Hippocampal formation (tissue), 2 donors: ENCODE results near the gene CATSPER1.

Experiments used
- DNase-seq, 2 donors: peaks; one replicate each; lab custom pipeline; 2025; lab: John Stamatoyannopoulos, UW

The CATSPER1 gene

DNA sequence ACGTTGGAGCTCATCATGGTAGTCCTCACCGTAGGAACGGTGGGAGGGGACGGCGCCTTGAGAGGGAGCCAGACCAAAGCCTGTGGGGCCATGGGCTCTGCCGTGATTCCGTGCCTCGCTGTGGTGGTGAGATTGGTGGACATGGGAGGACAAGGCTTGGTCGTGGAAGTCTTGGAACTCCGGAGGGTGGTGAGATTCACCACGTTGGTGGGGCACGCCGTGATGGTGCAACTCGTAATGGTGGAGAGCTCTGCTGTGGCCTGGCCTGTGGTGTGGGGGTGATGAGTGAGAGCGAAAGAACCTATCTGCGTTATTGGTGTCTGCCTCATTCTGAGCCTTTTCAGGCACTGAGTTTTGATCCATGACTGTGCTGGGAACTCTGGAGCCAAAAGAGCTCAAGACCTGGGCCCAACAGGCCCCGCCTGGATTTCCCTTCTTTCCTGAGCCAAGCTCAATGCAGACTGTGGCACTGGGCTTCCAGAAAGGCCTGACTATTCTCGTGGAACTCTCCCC lies at the start of gene CATSPER1:
TSS of gene CATSPER1 (minus strand) at position 463 of the 513 bp plus-strand sequence. CDS start at position 363, 100 bp downstream.
- DNase-seq: no peak

DNA sequence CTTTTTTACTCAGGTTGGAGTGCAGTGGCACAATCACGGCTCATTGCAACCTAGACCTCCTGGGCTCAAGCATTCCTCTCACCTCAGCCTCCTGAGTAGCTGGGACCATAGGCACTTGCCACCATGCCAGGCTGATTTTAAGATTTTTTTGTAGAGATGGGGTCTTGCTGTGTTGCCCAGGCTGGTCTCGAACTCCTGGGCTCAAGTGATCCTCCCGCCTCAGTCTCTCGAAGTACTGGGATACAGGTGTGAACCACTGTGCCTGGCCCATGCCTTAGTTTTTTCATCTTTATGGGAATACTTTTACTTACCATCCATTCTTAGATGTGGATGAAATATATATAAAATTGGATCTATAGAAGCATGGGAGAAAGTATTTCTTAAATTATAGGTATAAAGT lies 49.0 kb upstream of the CATSPER1 start:
- DNase-seq: no peak

DNA sequence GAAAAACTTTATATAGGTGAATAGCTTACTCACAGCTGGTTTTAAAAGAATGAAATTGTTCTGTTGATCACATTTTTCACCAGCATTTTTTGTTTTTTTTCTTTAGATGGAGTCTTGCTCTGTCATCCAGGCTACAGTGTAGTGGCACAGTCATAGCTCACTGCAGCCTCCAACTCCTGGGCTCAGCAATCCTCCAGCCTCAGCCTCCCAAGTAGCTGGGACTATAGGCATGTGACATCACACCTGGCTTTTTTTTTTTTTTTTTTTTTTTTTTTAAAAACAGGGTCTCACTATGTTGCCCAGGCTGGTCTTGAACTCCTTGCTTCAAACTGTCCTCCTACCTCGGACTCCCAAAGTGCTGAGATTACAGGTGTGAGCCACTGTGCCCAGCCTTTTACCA lies 47.4 kb upstream of the CATSPER1 start:
- DNase-seq: no peak

DNA sequence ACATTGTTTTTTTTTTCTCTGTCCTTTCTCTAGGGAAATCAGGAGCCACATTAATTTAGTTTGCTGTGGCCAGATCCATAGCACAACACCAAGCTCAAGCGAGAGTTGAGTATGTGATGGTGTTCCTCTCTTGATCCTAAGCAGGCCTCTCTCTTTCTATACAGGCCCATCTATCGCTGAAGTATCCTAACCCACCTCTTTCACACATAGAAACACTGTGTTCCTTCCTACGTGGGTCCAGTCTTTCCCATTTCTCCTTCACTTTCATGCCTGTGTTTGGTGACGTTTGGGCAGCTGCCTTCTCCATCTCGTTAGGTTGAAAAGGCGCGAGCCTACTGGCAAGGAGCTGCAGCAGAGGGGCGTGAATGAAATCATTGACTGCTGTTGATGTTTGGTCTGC lies 46.2 kb upstream of the CATSPER1 start:
- no peak for DNase-seq

DNA sequence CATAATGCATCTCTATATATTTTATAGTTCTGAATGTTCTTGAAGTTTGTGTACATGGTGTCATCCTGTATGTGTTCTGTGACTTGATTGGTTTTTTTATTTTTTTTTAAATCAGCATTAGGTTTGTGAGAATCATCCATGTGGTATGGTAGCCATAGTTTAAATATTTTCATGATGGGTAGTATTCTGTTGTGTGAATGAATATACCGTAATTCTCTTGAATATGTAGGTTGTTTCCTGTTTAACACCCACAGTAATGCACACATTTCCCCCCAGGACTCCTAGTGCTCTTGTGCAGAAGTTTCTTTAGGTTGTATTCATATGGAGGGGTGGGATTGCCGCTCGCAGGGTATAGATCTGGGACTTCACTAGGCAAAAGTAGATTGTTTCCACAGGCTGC lies 45.8 kb upstream of the CATSPER1 start:
- no peak for DNase-seq

DNA sequence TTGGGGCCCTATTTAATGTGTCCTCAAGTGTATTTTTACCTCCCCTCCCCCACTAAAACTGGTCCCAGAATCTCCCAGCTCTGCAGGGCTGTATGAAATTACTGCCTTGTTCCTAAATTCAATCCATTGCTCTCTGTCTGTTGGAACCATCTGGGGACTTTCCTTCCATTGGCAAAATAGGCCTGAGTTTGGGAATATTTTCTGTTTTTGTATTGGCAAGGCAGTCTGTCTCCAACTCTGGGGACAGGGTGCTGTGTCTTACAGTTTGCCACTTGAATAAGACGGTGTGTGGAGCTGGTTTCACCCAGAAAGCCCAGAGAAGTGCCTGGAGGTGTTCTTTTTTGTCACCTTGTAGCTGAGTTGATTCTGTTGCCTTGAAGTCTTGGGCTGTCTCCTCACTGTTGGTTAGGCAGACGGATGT lies 45.1 kb upstream of the CATSPER1 start:
- no peak for DNase-seq

DNA sequence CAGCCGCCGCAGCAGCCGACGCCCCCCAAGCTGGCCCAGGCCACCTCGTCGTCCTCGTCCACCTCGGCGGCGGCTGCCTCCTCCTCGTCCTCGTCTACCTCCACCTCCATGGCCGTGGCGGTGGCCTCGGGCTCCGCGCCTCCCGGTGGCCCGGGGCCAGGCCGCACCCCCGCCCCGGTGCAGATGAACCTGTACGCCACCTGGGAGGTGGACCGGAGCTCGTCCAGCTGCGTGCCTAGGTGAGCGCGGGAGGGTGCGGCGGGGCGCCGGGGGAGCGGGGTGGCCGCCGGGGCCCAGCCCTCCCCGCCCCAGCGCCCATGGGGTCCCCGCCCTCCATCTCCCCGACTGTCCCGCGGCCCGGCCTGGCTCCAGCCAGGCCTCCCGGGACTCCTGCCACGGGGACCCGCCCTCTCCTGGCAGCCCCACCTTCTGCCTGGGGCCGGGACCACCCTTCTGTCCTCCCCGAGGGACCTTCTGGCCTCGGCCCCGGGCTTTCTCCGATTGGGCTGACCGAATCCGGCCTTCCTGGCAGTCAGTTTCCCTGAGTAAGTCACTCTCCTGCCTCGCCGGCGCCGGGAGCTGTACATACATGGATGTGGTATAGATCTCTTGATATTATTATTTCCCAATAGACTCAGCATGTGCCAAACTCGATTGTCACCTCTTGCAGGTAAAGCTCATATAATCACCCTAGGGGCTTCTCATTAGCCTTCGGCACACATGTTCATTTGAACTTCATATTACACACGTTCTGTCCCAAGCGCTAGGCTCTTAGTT lies 44.5 kb upstream of the CATSPER1 start:
- peak in 1 of 2 donors; percentile 15 for DNase-seq

DNA sequence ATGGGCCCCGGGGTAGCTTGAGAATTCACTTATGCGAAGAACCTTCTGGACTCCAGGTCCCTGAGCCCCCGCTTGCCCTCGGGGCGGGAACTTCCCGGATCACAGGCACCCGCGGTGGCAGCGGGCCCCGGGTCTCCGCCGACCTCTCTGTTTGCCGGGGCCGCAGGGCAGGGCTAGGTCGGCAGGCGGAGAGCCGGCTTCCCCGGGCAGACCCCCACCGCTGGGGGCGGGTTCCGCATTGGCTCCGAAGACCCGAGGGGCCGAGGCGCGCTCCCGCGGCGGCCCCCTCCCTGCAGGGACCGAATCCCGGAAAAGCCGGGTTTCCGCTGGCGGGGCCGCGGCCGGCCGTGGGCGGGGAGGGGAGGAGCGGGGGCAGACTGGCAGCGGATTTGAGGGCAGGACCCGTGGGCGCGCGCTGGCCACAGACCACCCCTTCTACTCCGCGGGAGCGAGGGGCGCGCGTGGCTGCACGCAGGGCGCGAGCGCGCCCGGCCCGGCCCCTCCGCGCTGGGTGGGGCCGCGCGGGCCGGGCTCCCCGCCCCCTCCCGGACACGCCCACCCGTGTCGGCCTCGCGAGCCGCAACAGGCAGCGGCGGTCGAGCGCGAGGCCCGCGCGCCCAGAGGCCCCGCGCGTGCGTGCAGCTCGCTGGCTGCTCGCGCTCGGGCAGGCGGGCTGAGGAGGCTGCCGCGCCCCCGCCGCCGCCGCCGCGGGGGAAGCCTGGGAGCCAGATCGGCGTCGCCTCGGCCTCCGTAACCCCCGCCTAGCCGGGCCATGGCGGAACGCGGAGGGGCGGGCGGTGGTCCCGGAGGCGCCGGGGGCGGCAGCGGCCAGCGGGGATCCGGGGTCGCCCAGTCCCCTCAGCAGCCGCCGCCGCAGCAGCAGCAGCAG lies 43.7 kb upstream of the CATSPER1 start, which contains the start of gene PACS1:
TSS of gene PACS1 (plus strand) at position 558 of the 889 bp plus-strand sequence. CDS start at position 773, 215 bp downstream.
- peak; percentile 57 to 68 for DNase-seq

DNA sequence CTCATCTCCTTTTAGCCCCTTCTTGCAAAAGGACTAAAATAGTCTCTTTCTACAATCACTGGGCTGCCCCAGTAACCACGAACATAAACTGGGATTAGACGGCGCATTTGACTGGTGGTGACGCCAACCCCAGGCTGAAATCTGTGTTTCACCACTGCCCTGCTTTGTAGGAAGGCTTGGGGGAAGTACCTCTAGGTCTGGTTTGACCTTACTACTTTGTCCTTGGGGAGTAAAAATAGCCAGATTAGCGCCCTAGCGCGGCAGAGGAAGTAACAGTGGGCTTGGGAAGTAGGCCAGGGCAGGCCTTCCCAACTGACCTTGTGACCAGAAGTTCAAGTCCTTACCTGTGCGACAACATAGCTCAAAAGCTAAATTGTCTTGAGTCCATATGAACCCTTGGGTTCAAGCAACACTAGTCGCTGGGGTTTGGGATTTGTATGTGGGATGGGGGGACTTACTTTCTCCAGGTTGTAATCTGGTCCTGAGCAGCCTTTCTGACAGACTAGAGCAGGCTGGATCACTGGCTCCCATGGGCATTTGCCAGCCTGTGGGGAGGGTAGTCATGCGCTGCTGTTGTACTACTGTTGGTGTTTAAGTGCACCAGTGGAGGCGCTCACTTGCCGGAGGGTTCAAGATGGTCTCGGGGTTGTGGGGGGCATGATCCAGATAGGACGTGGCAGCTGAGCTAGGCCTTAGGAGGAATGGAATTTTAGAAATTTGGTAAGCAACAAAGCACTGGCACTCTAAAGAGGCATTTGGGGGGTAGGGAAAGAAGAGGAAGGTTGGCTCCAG lies 42.8 kb upstream of the CATSPER1 start:
- peak; percentile 36 to 38 for DNase-seq

DNA sequence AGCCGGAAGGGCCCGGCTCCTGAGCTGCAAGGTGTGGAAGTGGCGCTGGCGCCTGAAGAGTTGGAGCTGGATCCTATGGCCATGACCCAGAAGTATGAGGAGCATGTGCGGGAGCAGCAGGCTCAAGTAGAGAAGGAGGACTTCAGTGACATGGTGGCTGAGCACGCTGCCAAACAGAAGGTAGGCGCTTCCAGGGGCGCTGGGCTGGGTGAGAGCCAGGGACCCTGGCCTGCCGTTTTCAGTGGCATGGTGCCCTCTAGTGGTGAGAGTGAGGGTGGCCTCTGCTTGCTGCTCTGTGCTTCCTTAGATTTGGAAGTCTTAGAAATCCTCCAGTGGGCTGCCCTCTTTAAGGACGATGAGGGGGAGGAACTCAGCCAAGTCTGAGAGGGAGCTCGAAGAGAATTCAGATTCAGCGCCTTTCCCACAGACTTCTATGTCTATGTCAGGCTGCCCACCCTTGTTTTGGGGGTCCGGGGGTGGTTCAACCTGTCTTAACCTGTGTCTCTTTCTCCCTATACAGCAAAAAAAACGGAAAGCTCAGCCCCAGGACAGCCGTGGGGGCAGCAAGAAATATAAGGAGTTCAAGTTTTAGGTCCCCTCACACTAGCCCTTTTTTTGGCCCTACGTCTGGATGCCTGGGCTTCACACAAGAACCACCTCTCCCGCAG lies 42.0 kb upstream of the CATSPER1 start:
- peak in 1 of 2 donors; percentile 41 for DNase-seq

DNA sequence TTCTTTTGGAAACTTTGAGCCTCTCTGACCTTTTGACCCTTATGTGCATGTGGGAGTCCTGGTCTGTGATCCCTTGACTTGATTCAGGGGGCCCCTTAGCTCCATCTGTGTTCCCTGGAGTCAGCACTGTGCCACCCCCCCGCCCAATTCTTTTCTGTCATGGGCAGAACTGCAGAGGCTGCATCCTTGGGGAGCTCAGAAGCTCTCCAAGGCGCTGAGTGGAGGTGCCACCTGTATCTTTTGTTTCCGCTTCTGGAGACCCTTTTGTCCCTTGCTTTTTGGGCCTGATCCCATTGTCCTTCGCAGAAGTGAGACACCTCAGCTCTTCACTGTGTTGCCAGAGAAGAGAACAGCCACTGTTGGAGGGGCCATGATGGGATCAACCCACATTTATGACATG lies 41.4 kb upstream of the CATSPER1 start:
- DNase-seq: no peak

DNA sequence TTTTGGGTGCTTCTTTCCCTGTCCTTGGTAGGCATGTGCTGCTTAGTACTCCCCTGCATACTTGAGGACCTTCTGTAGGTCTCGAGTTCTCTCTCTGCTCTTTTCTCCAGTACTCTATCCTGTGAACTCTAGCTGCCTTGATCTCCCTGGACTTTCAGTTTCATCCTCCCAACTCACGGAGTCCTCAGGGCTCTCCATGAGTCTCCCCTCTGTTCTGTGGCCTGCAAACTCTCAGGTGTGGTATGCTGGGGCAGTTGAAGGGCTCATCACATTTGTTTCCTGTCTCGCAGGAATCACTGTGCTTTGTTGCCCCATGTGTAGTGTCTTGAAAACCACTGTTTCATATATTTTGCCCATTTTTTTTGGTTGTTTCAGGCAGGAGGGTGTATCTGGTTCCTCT lies 40.5 kb upstream of the CATSPER1 start:
- DNase-seq: no peak

DNA sequence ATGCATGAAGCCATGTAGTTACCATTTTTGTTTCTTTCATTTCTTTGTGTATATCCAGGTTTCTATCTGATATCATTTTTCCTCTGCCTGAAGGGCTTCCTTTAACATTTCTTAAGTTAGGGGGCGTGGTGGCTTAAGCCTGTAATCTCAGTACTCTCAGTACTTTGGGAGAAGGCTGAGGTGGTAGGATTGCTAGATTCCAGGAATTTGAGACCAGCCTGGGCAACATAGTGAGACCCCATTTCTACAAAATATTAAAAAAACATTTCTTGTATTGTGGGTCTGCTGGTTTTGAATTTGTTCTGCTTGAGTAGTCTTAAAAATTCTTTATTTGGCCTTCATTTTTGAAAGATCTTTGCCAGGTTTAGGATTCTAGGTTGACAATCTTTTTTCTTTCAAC lies 38.3 kb upstream of the CATSPER1 start:
- no peak for DNase-seq

DNA sequence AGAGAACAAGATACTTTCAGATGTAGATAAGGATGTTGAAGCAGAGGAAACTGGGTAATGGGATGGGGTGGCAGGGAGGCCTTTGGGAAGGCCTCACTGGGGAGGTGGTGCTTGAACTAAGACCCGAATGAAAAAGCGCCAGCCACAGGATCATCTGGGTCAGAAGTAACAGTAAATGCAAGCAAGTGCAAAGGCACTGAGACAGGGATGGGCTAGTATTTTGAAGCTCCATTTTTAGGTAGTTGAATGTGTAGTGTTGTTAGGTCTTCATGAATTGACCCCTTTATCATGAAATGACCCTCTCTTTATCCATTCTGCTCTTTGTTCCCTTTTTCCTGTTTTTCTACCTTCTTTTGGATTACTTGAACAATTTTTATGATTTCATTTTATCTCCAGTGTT lies 37.6 kb upstream of the CATSPER1 start:
- DNase-seq: no peak

DNA sequence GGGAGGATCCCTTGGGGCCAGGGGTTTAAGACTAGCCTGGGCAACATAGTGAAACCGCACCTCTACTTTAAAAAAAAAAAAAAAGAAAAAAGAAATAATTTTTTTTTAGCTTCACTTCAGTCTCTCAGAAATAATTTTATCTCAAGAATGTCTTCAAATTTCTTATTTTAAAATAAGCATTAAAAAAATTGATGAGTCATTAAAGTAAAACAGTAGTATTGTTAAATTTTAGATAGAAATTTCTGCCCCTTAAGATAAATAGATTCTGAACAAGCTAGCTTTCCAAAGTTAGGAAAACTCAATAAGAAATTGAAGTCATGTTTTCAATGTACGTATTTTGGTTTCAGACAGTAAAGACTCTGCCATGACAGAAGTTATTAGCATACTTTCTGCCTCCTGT lies 36.1 kb upstream of the CATSPER1 start:
- DNase-seq: no peak

DNA sequence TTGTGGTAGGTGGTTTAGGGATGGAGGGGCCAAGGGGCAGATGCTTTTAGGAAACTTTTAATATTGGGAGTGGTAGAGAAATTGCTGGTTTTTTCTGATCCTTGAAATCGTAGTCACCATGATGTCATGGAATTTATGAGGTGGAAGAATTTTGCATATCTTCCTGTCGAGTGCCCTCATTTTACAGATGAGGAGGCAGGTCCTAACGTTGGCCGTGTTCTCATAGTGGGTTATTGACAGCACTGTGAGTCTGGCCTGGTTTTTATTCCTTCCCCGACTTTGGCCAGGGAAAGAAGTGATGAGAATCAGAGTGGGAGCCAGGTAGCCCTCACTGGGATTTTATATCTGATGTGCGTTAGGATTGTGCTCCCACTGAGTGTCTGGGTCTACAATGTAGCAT lies 35.0 kb upstream of the CATSPER1 start:
- DNase-seq: no peak

DNA sequence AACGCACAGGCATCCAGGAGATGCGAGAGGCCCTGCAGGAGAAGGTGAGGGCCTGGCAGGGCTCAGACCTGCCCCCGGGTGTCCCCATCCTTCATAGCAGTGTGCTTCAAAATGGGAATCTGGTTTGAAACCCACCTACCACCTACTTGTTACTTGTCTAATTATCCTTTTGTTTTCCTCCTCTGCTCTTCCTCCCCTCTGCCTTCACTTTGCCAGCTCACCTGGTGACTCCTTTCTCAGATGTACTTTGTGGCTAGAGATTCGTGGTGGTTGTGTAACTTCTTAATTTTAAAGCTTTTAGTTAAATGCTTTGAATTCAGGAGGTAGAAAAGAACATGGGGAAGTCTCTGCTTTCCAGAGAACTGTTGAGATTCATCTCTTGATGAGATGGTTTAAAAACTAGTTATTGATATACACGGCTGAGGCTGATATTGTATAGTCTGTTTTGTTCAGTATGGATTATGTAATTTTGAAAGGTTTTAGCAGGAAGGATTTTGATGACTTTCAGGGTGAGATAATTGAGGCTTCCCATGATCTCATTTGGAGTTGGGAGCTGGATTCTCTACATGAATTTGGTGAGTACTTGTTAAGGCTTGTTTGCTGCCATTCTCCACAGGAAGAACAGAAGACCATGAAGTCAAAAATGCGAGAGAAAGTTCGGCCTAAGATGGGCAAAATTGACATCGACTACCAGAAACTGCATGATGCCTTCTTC lies 33.8 kb upstream of the CATSPER1 start:
- DNase-seq: no peak

DNA sequence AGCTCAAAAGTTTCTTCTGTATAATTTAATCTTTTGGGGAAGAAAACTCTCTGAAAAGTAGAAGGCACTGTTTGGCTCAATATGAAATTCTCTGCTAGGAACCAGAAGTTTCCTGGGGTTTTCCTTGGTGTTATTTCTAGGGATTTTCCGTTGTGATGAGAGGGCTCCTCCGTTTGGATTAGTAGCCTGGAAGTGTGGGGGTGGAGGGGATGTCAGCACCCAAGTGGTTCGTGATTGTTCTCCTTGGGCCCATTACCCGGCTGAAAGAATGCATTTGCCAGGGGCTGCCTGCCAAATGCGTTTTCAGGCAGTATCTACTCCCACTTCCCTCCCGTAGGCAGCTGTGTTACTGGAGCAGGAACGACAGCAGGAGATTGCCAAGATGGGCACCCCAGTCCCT lies 30.2 kb upstream of the CATSPER1 start:
- no peak for DNase-seq

DNA sequence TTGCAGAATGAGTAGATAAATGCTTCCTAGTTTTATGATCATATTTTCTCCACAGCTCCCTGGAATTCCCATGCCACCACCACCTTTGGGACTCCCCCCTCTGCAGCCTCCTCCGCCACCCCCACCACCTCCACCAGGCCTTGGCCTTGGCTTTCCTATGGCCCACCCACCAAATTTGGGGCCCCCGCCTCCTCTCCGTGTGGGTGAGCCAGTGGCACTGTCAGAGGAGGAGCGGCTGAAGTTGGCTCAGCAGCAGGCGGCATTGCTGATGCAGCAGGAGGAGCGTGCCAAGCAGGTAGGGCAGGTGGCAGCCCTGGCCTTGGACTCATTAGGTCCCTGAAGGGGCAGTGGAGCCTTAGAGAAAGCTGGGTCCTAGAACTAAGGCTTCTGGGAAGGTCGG lies 28.7 kb upstream of the CATSPER1 start:
- DNase-seq: no peak

DNA sequence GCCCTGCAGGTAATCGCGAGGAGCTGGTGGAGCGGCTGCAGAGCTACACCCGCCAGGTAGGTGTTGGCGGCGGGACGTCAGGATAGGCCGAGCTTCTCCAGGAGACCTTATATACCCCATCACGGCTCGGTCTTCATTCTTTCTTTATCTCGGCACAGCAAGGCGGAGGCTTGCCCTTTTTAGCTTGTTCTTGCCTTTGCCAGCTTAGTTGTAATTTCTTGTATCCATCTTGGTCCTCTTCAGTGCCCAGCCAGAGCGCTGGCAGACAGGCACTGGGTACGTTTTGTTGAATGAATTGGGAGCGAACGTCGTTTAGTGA lies 26.3 kb upstream of the CATSPER1 start:
- DNase-seq: no peak
